CD1c-positive myeloid dendritic cell (primary cell): ENCODE results near the gene HAO2.

ENCODE experiments used
- DNase-seq: peaks from one replicate; pipeline ENCODE4 v3.0.0-alpha.2; 2016; ENCODE audit errors: extremely low spot score

The HAO2 gene

GRCh38 chr1:119380304-119380703, 11.7 kb downstream of the HAO2 start:
- DNase-seq = no peak

GRCh38 chr1:119380983-119381662, 12.5 kb downstream of the HAO2 start:
- DNase-seq = no peak

GRCh38 chr1:119384591-119384990, 16.0 kb downstream of the HAO2 start:
- no peak for DNase-seq

DNA sequence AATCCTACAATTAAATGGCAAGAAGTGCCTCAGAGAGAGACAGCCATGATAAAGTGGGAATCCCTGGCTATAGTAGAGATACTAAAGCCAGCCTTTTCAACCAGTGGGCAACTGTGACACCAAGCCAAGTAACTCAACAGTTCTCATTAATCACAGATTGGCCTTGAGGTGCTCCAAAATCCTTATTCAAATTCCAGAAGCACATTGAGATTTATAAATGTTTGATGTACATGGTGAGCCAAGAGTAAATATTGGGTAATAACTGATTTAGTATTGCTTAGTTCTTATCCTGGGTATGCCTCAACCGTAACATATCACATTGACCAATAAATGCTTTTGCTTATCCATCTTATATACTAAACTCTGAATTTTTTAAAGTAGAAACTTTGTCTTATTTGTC, 17.1 kb downstream of the HAO2 start:
- DNase-seq = no peak

GRCh38 chr1:119387858-119388257, 19.3 kb downstream of the HAO2 start:
- DNase-seq = no peak

- no peak for DNase-seq
Observed at GRCh38 chr1:119388450-119388849, 19.9 kb downstream of the HAO2 start.

GRCh38 chr1:119390526-119390925, 21.9 kb downstream of the HAO2 start:
- DNase-seq = no peak

DNA sequence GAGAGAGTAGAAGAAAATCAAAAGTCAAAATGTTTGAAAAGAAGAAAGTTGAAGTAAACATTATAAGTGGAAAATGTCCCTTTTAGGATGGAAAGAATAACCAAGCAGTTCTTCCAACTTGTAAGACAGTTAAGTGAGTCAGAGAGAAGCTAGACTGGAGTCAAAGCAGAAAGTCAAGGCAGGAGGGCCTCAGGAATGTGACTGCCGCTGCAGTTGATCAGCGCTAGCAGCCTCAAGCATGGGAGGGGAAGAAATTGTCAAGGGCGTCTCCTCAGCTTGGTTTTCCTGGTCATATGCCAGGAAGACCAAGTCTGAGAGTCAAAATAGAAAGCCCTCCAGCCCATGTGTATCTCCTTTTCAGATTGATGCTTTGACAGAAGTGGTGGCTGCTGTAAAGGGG, 23.2 kb downstream of the HAO2 start:
- no peak for DNase-seq

GRCh38 chr1:119394085-119394484, 25.5 kb downstream of the HAO2 start:
- no peak for DNase-seq

- DNase-seq = no peak
Observed at GRCh38 chr1:119396982-119397381, 28.4 kb downstream of the HAO2 start.

- no peak for DNase-seq
Observed at GRCh38 chr1:119397986-119398385, 29.4 kb downstream of the HAO2 start.

DNA sequence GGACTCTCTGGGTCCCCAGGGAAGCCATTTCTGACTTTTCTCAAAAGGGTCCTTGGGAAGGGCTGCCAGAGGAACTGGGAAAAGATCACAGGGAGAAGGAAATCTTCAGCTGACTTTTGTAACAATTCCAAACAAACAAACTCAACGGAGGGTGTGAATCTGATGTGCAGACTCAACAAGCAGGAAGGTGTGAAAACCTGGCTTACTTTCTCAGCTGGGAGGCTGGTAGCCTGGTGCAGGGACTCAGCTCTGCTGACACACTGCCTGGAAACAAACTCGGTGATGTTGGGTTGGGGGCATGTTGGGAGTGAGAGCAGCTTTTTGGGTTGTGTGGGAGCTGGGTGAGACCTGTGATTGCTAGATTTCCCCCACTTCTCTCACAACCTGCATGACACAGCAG, 36.2 kb downstream of the HAO2 start:
- no peak for DNase-seq

DNA sequence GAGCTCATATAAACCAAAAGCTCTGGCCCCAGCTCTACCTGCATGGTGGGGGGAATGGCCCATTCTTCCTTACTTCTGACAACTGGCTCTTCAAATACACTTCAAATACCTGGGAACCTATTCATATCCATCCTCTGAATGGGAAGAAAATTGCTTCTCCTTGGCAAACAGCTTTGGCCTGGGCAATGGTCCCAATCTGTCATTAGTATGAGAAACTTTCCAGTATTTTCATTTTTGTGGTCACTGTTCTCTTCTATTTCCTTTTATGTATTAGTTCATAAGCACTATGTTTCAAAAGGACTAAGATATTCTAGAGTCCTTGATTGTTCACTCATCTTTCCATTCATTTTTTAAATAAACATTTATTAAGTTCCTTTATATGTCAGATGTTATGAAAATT, 41.1 kb downstream of the HAO2 start:
- no peak for DNase-seq

DNA sequence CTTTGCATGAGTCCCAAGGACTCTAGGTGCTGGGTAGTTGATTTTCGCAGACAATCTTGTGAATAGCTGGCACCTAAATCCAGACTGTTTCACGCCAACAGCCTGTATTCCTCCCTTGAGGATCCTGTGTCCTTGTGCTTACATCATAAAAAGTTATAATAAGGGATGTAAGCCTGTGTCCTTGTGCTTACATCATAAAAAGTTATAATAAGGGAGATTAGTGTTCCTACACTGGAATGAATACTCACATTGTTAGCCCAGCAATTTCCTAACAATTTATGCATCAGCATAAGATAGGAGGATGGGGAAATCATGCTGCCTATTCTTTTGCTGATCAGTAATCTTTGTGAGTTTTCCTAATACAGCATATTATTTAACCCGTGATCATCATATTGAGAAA, 42.4 kb downstream of the HAO2 start:
- DNase-seq = no peak

DNA sequence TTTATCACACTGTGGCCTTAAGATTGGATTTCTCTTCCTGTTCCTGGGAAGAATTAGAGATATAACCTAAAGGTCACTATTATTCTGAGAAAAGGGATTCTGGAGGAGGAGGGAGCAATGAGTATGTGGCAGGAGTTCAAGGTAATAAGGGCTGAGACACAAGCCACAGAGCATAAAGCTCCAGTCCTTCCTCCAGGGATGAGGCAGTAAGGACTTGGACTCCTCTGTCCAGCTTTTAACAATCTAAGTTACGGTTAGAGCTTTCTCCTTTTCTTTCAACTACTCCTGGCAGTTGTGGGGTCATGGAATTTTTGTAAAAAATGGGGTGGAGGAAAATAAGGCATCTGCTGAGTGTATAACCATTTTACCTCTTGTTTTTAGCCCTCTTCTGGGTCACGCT, 46.4 kb downstream of the HAO2 start, which contains the start of gene HSD3B2:
TSS of gene HSD3B2 (plus strand) at position 201 of the 400 bp plus-strand sequence. CDS start 270 bp downstream, outside the sequence.
- no peak for DNase-seq

- DNase-seq = no peak
Observed at GRCh38 chr1:119416006-119416640, 47.5 kb downstream of the HAO2 start.

GRCh38 chr1:119419109-119419508, 50.5 kb downstream of the HAO2 start:
- no peak for DNase-seq

DNA sequence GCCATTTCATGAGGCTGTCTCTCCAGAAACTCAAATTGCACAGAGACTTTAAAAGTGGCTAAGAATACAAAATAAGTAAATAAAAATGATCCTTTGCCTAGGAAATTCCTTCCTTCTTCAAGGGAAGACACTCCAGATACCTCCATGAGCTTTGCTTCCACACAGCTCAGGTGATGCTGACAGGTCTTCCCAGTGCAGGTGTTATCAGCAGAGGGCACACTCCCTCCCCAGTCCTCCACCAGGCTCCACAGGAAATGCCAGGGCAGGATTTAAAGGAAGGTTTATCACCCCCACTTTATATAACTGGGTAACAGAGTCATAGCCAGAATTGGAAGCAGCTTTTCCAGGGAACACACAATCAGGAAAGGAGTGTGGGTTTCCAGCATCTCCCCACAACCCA, 52.1 kb downstream of the HAO2 start:
- DNase-seq = no peak

GRCh38 chr1:119422631-119423030, 54.0 kb downstream of the HAO2 start:
- DNase-seq = no peak

DNA sequence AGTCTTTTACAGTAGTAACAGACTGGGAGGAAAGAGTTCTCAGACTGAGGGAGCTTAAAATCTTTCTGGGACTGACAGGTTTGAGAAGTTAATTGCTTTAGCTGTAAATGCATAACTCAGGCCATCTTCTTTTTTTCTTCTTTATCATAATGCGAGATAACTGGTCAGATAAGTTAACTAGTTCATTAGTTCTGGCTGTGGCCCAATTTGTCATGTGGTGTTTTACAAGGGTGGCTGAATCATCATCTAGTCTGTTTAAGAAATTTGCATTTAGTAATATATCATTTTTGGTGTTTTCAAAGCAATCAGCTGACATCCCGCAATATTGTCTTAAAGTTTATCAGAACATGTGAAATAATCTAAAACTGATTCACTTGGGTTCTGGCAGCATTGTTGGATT, 60.4 kb downstream of the HAO2 start:
- no peak for DNase-seq

DNA sequence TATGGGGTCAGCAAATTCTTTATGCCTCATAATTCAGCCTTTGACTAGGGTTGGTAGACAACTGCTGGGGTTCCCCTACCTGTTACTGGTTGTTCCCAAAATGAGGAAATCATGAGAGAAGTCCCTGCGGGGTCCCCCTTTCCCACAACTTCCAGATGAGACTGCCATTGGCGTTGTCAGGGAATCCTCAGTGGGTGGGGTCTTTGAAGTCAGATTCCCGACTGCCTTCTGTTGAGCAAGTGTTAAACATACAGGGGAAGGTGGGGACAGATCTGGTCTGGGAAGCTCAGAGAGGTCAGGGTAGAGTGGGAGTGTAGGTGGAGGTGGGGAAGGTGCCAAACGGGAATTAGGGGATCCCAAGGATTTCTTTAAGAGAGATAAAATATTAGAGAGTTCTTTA, 61.1 kb downstream of the HAO2 start:
- no peak for DNase-seq

GRCh38 chr1:119430486-119430885, 61.9 kb downstream of the HAO2 start:
- no peak for DNase-seq

DNA sequence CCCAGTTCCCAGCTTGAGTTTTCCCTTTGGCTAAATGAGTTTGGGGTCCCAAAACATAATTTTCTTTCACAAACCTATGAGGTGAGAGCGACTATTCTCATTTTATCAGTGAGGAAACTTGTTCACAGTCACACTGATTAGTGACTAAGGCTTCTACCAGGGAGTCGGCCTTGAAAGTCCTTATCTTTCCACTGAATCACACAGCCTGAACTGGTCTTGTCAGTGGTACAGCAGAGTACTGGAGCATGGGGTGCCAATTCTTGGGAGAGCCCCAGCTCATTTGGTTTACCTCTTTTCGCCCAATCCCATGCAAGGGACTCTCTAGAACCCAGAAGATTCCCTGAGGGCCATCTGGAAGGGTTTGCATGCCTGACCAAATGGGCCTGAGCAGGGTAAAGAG, 63.3 kb downstream of the HAO2 start:
- DNase-seq = no peak

DNA sequence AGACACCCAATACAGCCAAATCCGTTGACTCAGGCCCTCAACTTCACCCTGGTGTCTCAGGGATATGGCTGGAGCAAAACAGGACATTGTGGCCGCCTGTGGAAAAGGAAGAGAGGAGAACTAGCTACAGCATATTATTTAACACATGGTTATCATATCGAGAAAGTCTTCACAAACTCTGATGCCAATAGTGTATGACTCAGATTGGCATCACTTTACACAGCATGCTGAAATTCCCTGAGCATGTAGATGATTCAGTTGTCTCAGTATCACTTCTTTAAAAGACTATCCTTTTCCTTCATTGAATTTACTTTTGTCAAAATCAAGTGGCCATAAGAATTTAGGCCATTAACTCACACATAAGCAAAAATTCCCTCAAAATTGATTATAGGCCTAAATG, 66.5 kb downstream of the HAO2 start:
- no peak for DNase-seq
